Skin of body (tissue), 2 donors: ENCODE measurements around the gene CFAP44. TPM values are rescaled to one million over a fixed set of nuclear protein-coding genes. Genes with fewer than 3 reads are reported as not detected.

Experiments used
- small RNA-seq: library from RNA; depleted of rRNA; stranded (forward); fragments of <200 nt; gene quantifications from one replicate; pipeline ENCODE3, GENCODE V24; 2014; ENCODE audit warnings: low replicate concordance
- total RNA-seq: library from RNA; depleted of rRNA; stranded (reverse); fragments of >200 nt; gene quantifications from one replicate; pipeline ENCODE4 v1.2.3, GENCODE V29; 2014

Gene CFAP44
- total RNA-seq, 1 donor from 2014 or later, result 11.5 TPM

Small RNA genes lying within 50 kb of the gene (small RNA-seq; reads per million reads assigned to genes)
- not detected for gene MIR8076

Other genes with a start within 250 kb of the CFAP44 start
- gene BOC, start 229.9 kb downstream of the CFAP44 start, total RNA-seq, result 70.1 TPM
- 25.1 TPM for gene SPICE1, start 73.7 kb upstream of the CFAP44 start, total RNA-seq
- 4.4 TPM for gene SIDT1, start 91.1 kb upstream of the CFAP44 start, total RNA-seq